BJ (cell line): Measurements from ENCODE around the gene ALPP. TPM values are rescaled to one million over a fixed set of nuclear protein-coding genes. Genes with fewer than 3 reads are reported as not detected.

ENCODE experiments used
- CTCF ChIA-PET: fragments of 350-600 bp; formaldehyde crosslinking; extraction: SDS; loops from one replicate; lab custom pipeline; 2021; ENCODE audit warnings: antibody characterized with exemption, inconsistent platforms; lab: Yijun Ruan, JAX
- POLR2A ChIA-PET: fragments of 300-600 bp; sonication (Branson Sonifier 250); formaldehyde crosslinking; extraction: SDS; loops from one replicate; lab custom pipeline; 2021; ENCODE audit warnings: antibody characterized with exemption; lab: Charles Lee
- DNase-seq: peaks from one replicate; pipeline ENCODE4 v3.0.0-alpha.2; 2011; ENCODE audit warnings: low read depth
- H3K27me3 ChIP-seq: 2 replicates; pipeline ENCODE4 v1.6.0; 2011; ENCODE audit warnings: low read length; ENCODE audit not compliant: control insufficient read depth, insufficient read depth
- H3K36me3 ChIP-seq: 2 replicates; pipeline ENCODE4 v1.5.1; 2011; ENCODE audit warnings: low read length; ENCODE audit not compliant: control insufficient read depth, insufficient read depth
- H3K4me3 ChIP-seq: 2 replicates; pipeline ENCODE4 v1.5.1; 2011; ENCODE audit warnings: low read depth, mild to moderate bottlenecking, control low read depth, low read length
- CTCF ChIP-seq: IDR thresholded peaks from 2 replicates; pipeline ENCODE4 v1.5.1; 2011; ENCODE audit warnings: low read depth, mild to moderate bottlenecking, control low read depth, inconsistent platforms, low read length, moderate library complexity; ENCODE audit not compliant: insufficient read depth
- polyA plus RNA-seq: library from polyadenylated mRNA; depleted of rRNA; stranded (reverse); fragments of >200 nt; gene quantifications from 2 replicates; pipeline ENCODE4 v1.2.3, GENCODE V29; 2011

Gene ALPP
- polyA plus RNA-seq, 1 experiment = not detected

GRCh38 chr2:232345251-232345650 is 33.3 kb upstream of the ALPP start:
- no peak for TF ChIP-seq CTCF
- Histone ChIP-seq H3K27me3 (peaks cover 11% of the 10 kb centered on the region), H3K36me3 (no peaks in the 10 kb centered on the region), H3K4me3 (no peak overlapping the region)
- POLR2A ChIA-PET = interaction anchor here (0.6 kb wide), 1 partner anchor 424 kb away, joined by 9 read pairs; no protein-coding TSS in a partner anchor
- CTCF ChIA-PET = interaction anchor here (0.6 to 1.9 kb wide), 4 partner anchors 9 to 94 kb away, joined by 3 to 8 read pairs (median 6); no protein-coding TSS in a partner anchor
- DNase-seq = no peak

- TF ChIP-seq CTCF = no peak
- DNase-seq = no peak
- Histone ChIP-seq H3K4me3 (no peak overlapping the region), H3K27me3 (peaks cover 27% of the 10 kb centered on the region), H3K36me3 (no peaks in the 10 kb centered on the region)
- CTCF ChIA-PET = no interaction called here
- POLR2A ChIA-PET = no interaction called here
These were observed 31.2 kb upstream of the ALPP start for GRCh38 chr2:232347369-232347768.

GRCh38 chr2:232348936-232349335 is 29.6 kb upstream of the ALPP start:
- DNase-seq = no peak
- H3K36me3 ChIP-seq = no peaks in the 10 kb centered on the region
- H3K4me3 ChIP-seq = no peak overlapping the region
- TF ChIP-seq CTCF = no peak
- H3K27me3 ChIP-seq = peaks cover 29% of the 10 kb centered on the region
- CTCF ChIA-PET = no interaction called here
- POLR2A ChIA-PET = no interaction called here

GRCh38 chr2:232349546-232349945 is 29.0 kb upstream of the ALPP start:
- no peak for DNase-seq
- ChIA-PET CTCF (no interaction called here), POLR2A (no interaction called here)
- H3K27me3 ChIP-seq = peaks cover 29% of the 10 kb centered on the region
- no peaks in the 10 kb centered on the region for H3K36me3 ChIP-seq
- no peak for TF ChIP-seq CTCF
- H3K4me3 ChIP-seq = no peak overlapping the region

GRCh38 chr2:232349946-232350635 is 28.5 kb upstream of the ALPP start:
- Histone ChIP-seq H3K36me3 (no peaks in the 10 kb centered on the region), H3K4me3 (no peak overlapping the region), H3K27me3 (peaks cover 29% of the 10 kb centered on the region)
- ChIA-PET CTCF (no interaction called here), POLR2A (no interaction called here)
- DNase-seq = no peak
- no peak for TF ChIP-seq CTCF
